Measurements from ENCODE around the gene AMDHD2. TPM values are rescaled to one million over a fixed set of nuclear protein-coding genes. Genes with fewer than 3 reads are reported as not detected.
"Not testable (repeated sequence)": the region's sequence is repeated elsewhere in the genome, so short reads cannot be mapped to it uniquely, and the experiment has no call there.

AMDHD2 gene
- total RNA-seq, 1 donor: 94.8 TPM

DNA sequence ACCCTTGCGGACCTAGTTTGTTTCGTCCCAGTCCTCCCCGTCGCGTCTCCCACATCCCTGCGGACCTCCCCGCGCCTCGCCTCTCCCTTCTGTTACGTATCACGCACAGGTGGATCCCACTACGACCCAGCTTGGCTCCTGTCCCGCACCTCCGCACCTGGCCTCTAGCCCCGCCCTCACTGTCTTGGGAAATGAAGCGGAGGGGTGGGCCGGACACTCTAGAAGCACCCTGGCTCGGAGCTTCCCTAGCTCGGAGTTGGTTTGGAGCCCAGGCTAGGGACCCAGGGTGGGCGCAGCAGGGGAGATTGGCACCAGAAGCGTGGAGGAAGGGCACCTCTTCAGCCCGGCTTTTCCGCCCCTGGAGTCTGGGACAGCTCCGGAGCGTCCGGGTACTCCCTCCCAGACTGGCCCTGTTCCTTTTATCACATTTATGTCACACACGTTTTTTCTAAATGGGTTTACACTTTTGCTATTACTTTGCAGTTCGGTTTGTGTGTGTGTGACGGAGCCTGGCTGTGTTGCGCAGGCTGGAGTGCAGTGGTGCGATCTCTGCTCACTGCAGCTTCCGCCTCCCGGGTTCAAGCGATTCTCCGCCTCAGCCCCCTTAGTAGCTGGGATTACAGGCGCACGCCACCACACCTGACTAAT lies 12.4 kb downstream of the AMDHD2 start:
- Histone ChIP-seq H2AFZ (ENCODE audit: low read length) (peak overlapping the region; percentile 77), H3K27ac (ENCODE audit: low read depth, low read length) (peak overlapping the region; percentile 42), H3K9me3 (ENCODE audit: low read depth, low read length) (no peaks in the 10 kb centered on the region), H3K4me2 (ENCODE audit: insufficient read depth, low read length) (peak overlapping the region; percentile 99), H4K20me1 (ENCODE audit: insufficient read depth, low read length) (peaks cover 10% of the 10 kb centered on the region), H3K4me1 (ENCODE audit: insufficient read depth, low read length) (peaks cover 16% of the 10 kb centered on the region), H3K79me2 (ENCODE audit: insufficient read depth, low read length) (peaks cover 7% of the 10 kb centered on the region), H3K4me3 (ENCODE audit: insufficient read depth, low read length) (peak overlapping the region; percentile 87), H3K36me3 (ENCODE audit: insufficient read depth, low read length) (peaks cover 18% of the 10 kb centered on the region), H3K27me3 (ENCODE audit: insufficient read depth, low read length) (no peaks in the 10 kb centered on the region)
- DNase-seq (ENCODE audit: insufficient read length, low spot score, missing footprints): peak; percentile 81
- TF ChIP-seq, protein P1, sequence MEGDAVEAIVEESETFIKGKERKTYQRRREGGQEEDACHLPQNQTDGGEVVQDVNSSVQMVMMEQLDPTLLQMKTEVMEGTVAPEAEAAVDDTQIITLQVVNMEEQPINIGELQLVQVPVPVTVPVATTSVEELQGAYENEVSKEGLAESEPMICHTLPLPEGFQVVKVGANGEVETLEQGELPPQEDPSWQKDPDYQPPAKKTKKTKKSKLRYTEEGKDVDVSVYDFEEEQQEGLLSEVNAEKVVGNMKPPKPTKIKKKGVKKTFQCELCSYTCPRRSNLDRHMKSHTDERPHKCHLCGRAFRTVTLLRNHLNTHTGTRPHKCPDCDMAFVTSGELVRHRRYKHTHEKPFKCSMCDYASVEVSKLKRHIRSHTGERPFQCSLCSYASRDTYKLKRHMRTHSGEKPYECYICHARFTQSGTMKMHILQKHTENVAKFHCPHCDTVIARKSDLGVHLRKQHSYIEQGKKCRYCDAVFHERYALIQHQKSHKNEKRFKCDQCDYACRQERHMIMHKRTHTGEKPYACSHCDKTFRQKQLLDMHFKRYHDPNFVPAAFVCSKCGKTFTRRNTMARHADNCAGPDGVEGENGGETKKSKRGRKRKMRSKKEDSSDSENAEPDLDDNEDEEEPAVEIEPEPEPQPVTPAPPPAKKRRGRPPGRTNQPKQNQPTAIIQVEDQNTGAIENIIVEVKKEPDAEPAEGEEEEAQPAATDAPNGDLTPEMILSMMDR (IDR thresholded peaks at IDR 0.05; ENCODE audit: extremely low read depth, low read depth, low read length): no peak

DNA sequence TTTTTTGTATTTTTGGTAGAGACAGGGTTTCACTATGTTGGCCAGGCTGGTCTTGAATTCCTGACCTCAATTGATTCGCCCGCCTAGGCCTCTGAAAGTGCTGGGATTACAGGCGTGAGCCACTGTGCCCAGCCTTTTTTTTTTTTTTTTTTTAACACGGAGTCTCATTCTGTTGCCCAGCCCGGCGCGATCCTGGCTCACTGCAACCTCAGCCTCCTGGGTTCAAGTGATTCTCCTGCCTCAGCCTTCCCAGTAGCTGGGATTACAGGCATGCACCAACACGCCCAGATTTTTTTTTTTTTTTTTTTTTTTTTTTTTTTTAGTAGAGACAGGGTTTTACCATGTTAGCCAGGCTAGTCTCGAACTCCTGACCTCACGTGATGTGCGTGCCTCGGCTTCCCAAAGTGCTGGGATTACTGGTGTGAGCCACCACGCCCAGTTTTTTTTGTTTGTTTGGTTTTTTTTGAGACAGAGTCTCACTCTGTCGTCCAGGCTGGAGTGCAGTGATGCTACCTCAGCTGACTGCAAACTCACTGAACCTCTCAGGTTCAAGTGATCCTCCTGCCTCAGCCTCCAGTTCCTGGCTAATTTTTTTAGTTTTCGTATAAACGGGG lies 13.1 kb downstream of the AMDHD2 start:
- H3K4me3 ChIP-seq (ENCODE audit: insufficient read depth, low read length): peak overlapping the region; percentile 87
- H3K4me1 ChIP-seq (ENCODE audit: insufficient read depth, low read length): peaks cover 16% of the 10 kb centered on the region
- H4K20me1 ChIP-seq (ENCODE audit: insufficient read depth, low read length); H3K27me3 ChIP-seq (ENCODE audit: insufficient read depth, low read length); H3K79me2 ChIP-seq (ENCODE audit: insufficient read depth, low read length); H2AFZ ChIP-seq (ENCODE audit: low read length); DNase-seq (ENCODE audit: insufficient read length, low spot score, missing footprints); H3K9me3 ChIP-seq (ENCODE audit: low read depth, low read length): not testable (repeated sequence)
- peaks cover 13% of the 10 kb centered on the region for H3K36me3 ChIP-seq (ENCODE audit: insufficient read depth, low read length)
- H3K4me2 ChIP-seq (ENCODE audit: insufficient read depth, low read length): peak overlapping the region; percentile 99
- peak overlapping the region; percentile 42 for H3K27ac ChIP-seq (ENCODE audit: low read depth, low read length)

- no peaks in the 10 kb centered on the region for H3K27me3 ChIP-seq (ENCODE audit: insufficient read depth, low read length)
- TF ChIP-seq, protein P1 (IDR thresholded peaks at IDR 0.05; ENCODE audit: extremely low read depth, low read depth, low read length): no peak
- H3K4me3 ChIP-seq (ENCODE audit: insufficient read depth, low read length): no peak overlapping the region
- H3K79me2 ChIP-seq (ENCODE audit: insufficient read depth, low read length): peaks cover 5% of the 10 kb centered on the region
- peaks cover 8% of the 10 kb centered on the region for H3K36me3 ChIP-seq (ENCODE audit: insufficient read depth, low read length)
- H3K4me1 ChIP-seq (ENCODE audit: insufficient read depth, low read length): peaks cover 19% of the 10 kb centered on the region
- peaks cover 7% of the 10 kb centered on the region for H4K20me1 ChIP-seq (ENCODE audit: insufficient read depth, low read length)
- H2AFZ ChIP-seq (ENCODE audit: low read length): no peak overlapping the region
- H3K4me2 ChIP-seq (ENCODE audit: insufficient read depth, low read length): no peak overlapping the region
- H3K27ac ChIP-seq (ENCODE audit: low read depth, low read length): no peak overlapping the region
- no peak for DNase-seq (ENCODE audit: insufficient read length, low spot score, missing footprints)
- no peaks in the 10 kb centered on the region for H3K9me3 ChIP-seq (ENCODE audit: low read depth, low read length)
Observed at GRCh38 chr16:2533912-2534311, 13.7 kb downstream of the AMDHD2 start.

DNA sequence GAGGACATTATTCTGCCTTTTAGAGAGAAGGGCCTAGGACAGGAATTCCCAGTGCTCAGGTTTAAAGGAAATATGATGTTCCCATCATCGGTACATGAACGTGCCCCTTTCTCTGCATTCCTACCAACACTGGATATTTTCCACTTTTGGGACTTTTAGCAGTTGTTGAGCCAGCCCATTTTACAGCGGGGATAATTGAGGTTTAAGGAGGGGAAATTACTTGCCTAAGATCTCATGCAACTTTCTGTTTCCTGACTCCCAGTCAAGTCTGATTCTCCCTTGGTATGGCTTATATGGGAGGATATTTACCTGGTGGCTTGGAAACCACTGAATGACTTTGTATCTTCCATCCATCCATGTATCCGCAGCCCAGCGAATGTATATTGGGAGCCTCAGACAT lies 14.2 kb downstream of the AMDHD2 start:
- peaks cover 22% of the 10 kb centered on the region for H3K4me1 ChIP-seq (ENCODE audit: insufficient read depth, low read length)
- not testable (repeated sequence) for H3K9me3 ChIP-seq (ENCODE audit: low read depth, low read length); H3K4me3 ChIP-seq (ENCODE audit: insufficient read depth, low read length); H3K36me3 ChIP-seq (ENCODE audit: insufficient read depth, low read length); H2AFZ ChIP-seq (ENCODE audit: low read length); H3K4me2 ChIP-seq (ENCODE audit: insufficient read depth, low read length); H4K20me1 ChIP-seq (ENCODE audit: insufficient read depth, low read length); H3K27ac ChIP-seq (ENCODE audit: low read depth, low read length); H3K27me3 ChIP-seq (ENCODE audit: insufficient read depth, low read length); H3K79me2 ChIP-seq (ENCODE audit: insufficient read depth, low read length)
- DNase-seq (ENCODE audit: insufficient read length, low spot score, missing footprints): peak; percentile 8

DNA sequence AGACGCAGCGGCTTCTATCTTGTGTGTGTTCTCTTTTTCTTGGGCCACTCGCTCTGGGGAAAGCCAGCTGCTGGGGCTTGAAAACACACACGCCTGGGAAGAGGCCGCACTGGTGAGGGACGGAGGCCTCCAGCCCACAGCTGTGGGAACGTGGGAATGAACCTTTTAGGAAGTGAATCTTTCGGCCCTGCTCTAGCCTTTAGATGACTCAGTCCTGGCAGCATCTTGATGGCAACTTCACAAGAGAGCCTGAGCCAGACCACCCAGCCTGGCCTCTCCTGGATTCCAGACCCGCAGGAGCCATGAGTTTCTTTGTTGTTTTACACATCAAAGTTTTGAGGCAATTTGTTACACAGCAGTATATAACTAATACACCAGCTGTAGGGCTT lies 15.4 kb downstream of the AMDHD2 start:
- Histone ChIP-seq H4K20me1 (ENCODE audit: insufficient read depth, low read length) (peaks cover 15% of the 10 kb centered on the region), H3K27me3 (ENCODE audit: insufficient read depth, low read length) (no peaks in the 10 kb centered on the region), H2AFZ (ENCODE audit: low read length) (no peak overlapping the region), H3K36me3 (ENCODE audit: insufficient read depth, low read length) (no peaks in the 10 kb centered on the region), H3K9me3 (ENCODE audit: low read depth, low read length) (no peaks in the 10 kb centered on the region), H3K4me3 (ENCODE audit: insufficient read depth, low read length) (no peak overlapping the region), H3K79me2 (ENCODE audit: insufficient read depth, low read length) (peaks cover 22% of the 10 kb centered on the region), H3K27ac (ENCODE audit: low read depth, low read length) (peak overlapping the region; percentile 27), H3K4me2 (ENCODE audit: insufficient read depth, low read length) (no peak overlapping the region), H3K4me1 (ENCODE audit: insufficient read depth, low read length) (peaks cover 26% of the 10 kb centered on the region)
- DNase-seq (ENCODE audit: insufficient read length, low spot score, missing footprints): peak; percentile 94
- TF ChIP-seq, protein P1 (IDR thresholded peaks at IDR 0.05; ENCODE audit: extremely low read depth, low read depth, low read length): no peak

All from osteoblast (primary cell).